Right cardiac atrium (tissue), 5 donors: Measurements from ENCODE around the gene RSRC1. TPM values are rescaled to one million over a fixed set of nuclear protein-coding genes. Genes with fewer than 3 reads are reported as not detected.
"Not testable (repeated sequence)": the region's sequence is repeated elsewhere in the genome, so short reads cannot be mapped to it uniquely, and the experiment has no call there.

Source experiments
- ATAC-seq, 2 donors: fragments of 200-7000 bp; cut with Tn5 transposase; one replicate each; pipeline versions ENCODE4 v1.8.0 to v1.9.1; 2020; ENCODE audit warnings: moderate library complexity in 2 of 2, mild to moderate bottlenecking in 1 of 2
- DNase-seq, 3 donors: peaks; one replicate each; pipeline ENCODE4 v3.0.0-alpha.2; 2020
- H3K27ac ChIP-seq: one replicate; pipeline ENCODE4 v1.5.1; 2013; ENCODE audit warnings: mild to moderate bottlenecking, low read length, control low read depth, moderate library complexity
- H3K27me3 ChIP-seq: one replicate; pipeline ENCODE4 v1.6.1; 2013; ENCODE audit not compliant: control insufficient read depth, insufficient read depth
- H3K4me1 ChIP-seq: one replicate; pipeline ENCODE4 v1.6.1; 2013; ENCODE audit warnings: low read length; ENCODE audit not compliant: control insufficient read depth, insufficient read depth
- H3K4me3 ChIP-seq: one replicate; pipeline ENCODE4 v1.5.1; 2013; ENCODE audit warnings: low read length, control low read depth
- H3K9me3 ChIP-seq: one replicate; pipeline ENCODE4 v1.6.1; 2013; ENCODE audit warnings: low read length; ENCODE audit not compliant: control insufficient read depth
- WGBS: extraction: QIAGEN DNeasy Blood & Tissue Kit; methylation state at CpG from one replicate; pipeline ENCODE4 v1.1.7; 2013; 5-methylcytosine and 5-hydroxymethylcytosine counted together
- intact Hi-C, 4 donors: fragments of 100-400 bp; cut with DNase I; formaldehyde crosslinking; loops; one replicate each; pipeline versions ENCODE4 v1.11.0 to v1.14.0; 2022 to 2023
- polyA plus RNA-seq: library from polyadenylated mRNA; stranded (reverse); fragments of 200-250 nt; gene quantifications from one replicate; pipeline ENCODE4 v1.2.3, GENCODE V29; 2013
- total RNA-seq, 4 donors: library from RNA; stranded (reverse); fragmentation: NEBNext Ultra II Directional; extraction: Animal tissue kit (Norgen Biotek cat#: 25700); gene quantifications; one replicate each; pipeline ENCODE4 v1.2.1, GENCODE V29; 2021
- donor health status: healthy with polysubstance abuse.
- donor health status: DM: no; HTN: yes; CAD: no.
- donor health status: DM: no; HTN: no; CAD: no.
- donor health status: DM: no; HTN: yes; CAD: no; lungs with severe emphysema.
- donor health status: DM: yes; HTN: yes; CAD: no.

Gene RSRC1
- total and polyA plus RNA-seq, 5 donors, result 23.0 to 31.0 (median 28.2) TPM

GRCh38 chr3:158185711-158186110 lies 75.8 kb downstream of the RSRC1 start:
- no peaks in the 10 kb centered on the region for H3K4me1 ChIP-seq
- H3K4me3 ChIP-seq, result no peak overlapping the region
- DNase-seq (no peak), ATAC-seq (no peak)
- no peaks in the 10 kb centered on the region for H3K27me3 ChIP-seq
- no peaks in the 10 kb centered on the region for H3K9me3 ChIP-seq
- no peak overlapping the region for H3K27ac ChIP-seq
- WGBS, result 83% methylated on average over 1 of the region's 1 CpG
- intact Hi-C loops, result no loop called here

DNA sequence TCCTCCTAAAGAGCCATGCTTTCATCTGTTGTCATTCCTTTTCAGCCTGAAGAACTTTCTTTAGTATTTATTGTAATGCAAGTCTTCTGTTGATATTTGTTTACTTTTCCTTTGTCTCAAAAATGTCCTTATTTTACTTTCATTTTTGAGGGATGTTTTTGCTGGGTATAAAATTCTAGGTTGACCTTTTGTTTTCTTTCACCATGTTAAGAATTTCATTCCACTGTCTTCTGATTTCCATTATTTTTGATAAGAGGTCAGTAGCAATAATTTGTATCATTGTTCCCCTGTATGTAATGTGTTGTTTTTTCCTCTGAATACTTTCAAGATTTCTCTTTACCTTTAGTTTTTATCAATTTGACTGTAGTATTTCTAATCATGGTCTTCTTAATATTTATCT lies 91.1 kb downstream of the RSRC1 start:
- H3K27me3 ChIP-seq, result no peaks in the 10 kb centered on the region
- H3K4me1 ChIP-seq, result no peaks in the 10 kb centered on the region
- H3K9me3 ChIP-seq, result no peaks in the 10 kb centered on the region
- ATAC-seq, result no peak
- H3K27ac ChIP-seq, result no peak overlapping the region
- DNase-seq, result no peak
- H3K4me3 ChIP-seq, result no peak overlapping the region
- intact Hi-C loops, result no loop called here

GRCh38 chr3:158205324-158205723 lies 95.4 kb downstream of the RSRC1 start:
- no peaks in the 10 kb centered on the region for H3K27me3 ChIP-seq
- whole genome bisulfite sequencing, result 49% methylated on average over 2 of the region's 2 CpGs
- H3K4me3 ChIP-seq, result no peak overlapping the region
- DNase-seq (no peak), ATAC-seq (no peak)
- no peak overlapping the region for H3K27ac ChIP-seq
- intact Hi-C loops, result no loop called here
- H3K4me1 ChIP-seq, result no peaks in the 10 kb centered on the region
- no peaks in the 10 kb centered on the region for H3K9me3 ChIP-seq

- ATAC-seq, result no peak
- DNase-seq, result no peak
- H3K27me3 ChIP-seq, result no peaks in the 10 kb centered on the region
- H3K27ac ChIP-seq, result no peak overlapping the region
- H3K4me3 ChIP-seq, result no peak overlapping the region
- no peaks in the 10 kb centered on the region for H3K4me1 ChIP-seq
- WGBS, result 62% methylated on average over 2 of the region's 2 CpGs
- H3K9me3 ChIP-seq, result no peaks in the 10 kb centered on the region
- intact Hi-C loops, result no loop called here
These were observed 96.1 kb downstream of the RSRC1 start for GRCh38 chr3:158205994-158206393.

DNA sequence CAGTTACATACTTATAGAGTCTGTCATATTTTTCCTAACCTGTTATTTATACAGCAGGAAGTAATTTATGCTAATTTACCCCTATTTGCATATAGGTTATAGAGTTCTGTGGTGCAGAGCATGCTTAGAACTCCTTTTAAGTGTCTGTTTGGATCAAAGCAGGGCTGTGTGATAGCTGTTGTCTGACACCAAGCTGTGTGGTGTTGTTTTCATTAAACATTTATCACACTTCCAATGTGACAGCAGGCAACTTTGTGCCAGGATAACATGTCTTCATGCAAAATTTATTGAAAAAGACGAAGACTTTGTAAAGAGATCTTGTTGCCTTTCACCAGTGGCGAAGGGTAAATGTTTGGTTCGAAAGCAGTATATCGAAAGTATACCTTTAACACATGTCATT lies 100.2 kb downstream of the RSRC1 start:
- 91% methylated on average over 4 of the region's 4 CpGs for WGBS
- Histone ChIP-seq H3K9me3 (no peaks in the 10 kb centered on the region), H3K27ac (no peak overlapping the region), H3K4me1 (no peaks in the 10 kb centered on the region), H3K4me3 (no peak overlapping the region), H3K27me3 (no peaks in the 10 kb centered on the region)
- no peak for DNase-seq
- intact Hi-C loops, result no loop called here
- no peak for ATAC-seq

GRCh38 chr3:158213461-158213860 lies 103.6 kb downstream of the RSRC1 start:
- DNase-seq, result no peak
- no peaks in the 10 kb centered on the region for H3K4me1 ChIP-seq
- no peak for ATAC-seq
- no peak overlapping the region for H3K4me3 ChIP-seq
- no peaks in the 10 kb centered on the region for H3K27me3 ChIP-seq
- H3K9me3 ChIP-seq, result no peaks in the 10 kb centered on the region
- no peak overlapping the region for H3K27ac ChIP-seq
- intact Hi-C loops, result no loop called here

GRCh38 chr3:158217992-158218391 lies 108.1 kb downstream of the RSRC1 start:
- Histone ChIP-seq H3K4me3 (no peak overlapping the region), H3K9me3 (no peaks in the 10 kb centered on the region), H3K27ac (no peak overlapping the region), H3K27me3 (no peaks in the 10 kb centered on the region), H3K4me1 (no peaks in the 10 kb centered on the region)
- whole genome bisulfite sequencing, result 92% methylated on average over 3 of the region's 3 CpGs
- intact Hi-C loops, result no loop called here
- ATAC-seq, result no peak
- DNase-seq, result no peak

GRCh38 chr3:158220575-158220974 lies 110.7 kb downstream of the RSRC1 start:
- intact Hi-C loops, result no loop called here
- DNase-seq, result no peak
- no peaks in the 10 kb centered on the region for H3K9me3 ChIP-seq
- H3K27me3 ChIP-seq, result no peaks in the 10 kb centered on the region
- ATAC-seq, result no peak
- no peak overlapping the region for H3K27ac ChIP-seq
- H3K4me3 ChIP-seq, result no peak overlapping the region
- H3K4me1 ChIP-seq, result no peaks in the 10 kb centered on the region

- ATAC-seq, result no peak
- Histone ChIP-seq H3K4me1 (no peaks in the 10 kb centered on the region), H3K4me3 (no peak overlapping the region), H3K27ac (no peak overlapping the region), H3K9me3 (no peaks in the 10 kb centered on the region), H3K27me3 (no peaks in the 10 kb centered on the region)
- intact Hi-C loops, result no loop called here
- 84% methylated on average over 2 of the region's 2 CpGs for WGBS
- DNase-seq, result no peak
These were observed 111.5 kb downstream of the RSRC1 start for GRCh38 chr3:158221426-158221825.

GRCh38 chr3:158226429-158226828 lies 116.5 kb downstream of the RSRC1 start:
- no peaks in the 10 kb centered on the region for H3K4me1 ChIP-seq
- H3K4me3 ChIP-seq, result no peak overlapping the region
- no peaks in the 10 kb centered on the region for H3K27me3 ChIP-seq
- no peaks in the 10 kb centered on the region for H3K9me3 ChIP-seq
- ATAC-seq (no peak), DNase-seq (no peak)
- intact Hi-C loops, result no loop called here
- no peak overlapping the region for H3K27ac ChIP-seq

DNA sequence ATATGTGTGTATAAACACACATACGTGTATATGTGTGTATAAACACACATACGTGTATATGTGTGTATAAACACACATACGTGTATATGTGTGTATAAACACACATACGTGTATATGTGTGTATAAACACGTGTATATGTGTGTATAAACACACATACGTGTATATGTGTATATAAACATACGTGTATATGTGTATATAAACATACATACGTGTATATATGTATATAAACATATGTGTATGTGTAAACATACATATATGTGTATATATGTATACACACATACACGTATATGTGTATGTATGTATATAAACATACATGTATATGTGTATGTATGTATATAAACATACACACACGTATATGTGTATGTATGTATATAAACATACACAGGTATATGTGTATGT lies 119.1 kb downstream of the RSRC1 start:
- DNase-seq, H3K27ac ChIP-seq, H3K27me3 ChIP-seq, H3K9me3 ChIP-seq, H3K4me1 ChIP-seq, H3K4me3 ChIP-seq, intact Hi-C loops, ATAC-seq: not testable (repeated sequence)
- WGBS, result 94% methylated on average over 10 of the region's 10 CpGs

- no peaks in the 10 kb centered on the region for H3K9me3 ChIP-seq
- H3K4me1 ChIP-seq, result no peaks in the 10 kb centered on the region
- intact Hi-C loops, result no loop called here
- no peaks in the 10 kb centered on the region for H3K27me3 ChIP-seq
- no peak overlapping the region for H3K4me3 ChIP-seq
- DNase-seq (no peak), ATAC-seq (no peak)
- 68% methylated on average over 1 of the region's 1 CpG for WGBS
- no peak overlapping the region for H3K27ac ChIP-seq
These were observed 123.9 kb downstream of the RSRC1 start for GRCh38 chr3:158233791-158234190.
